Measurements from ENCODE around the gene RNF44. TPM values are rescaled to one million over a fixed set of nuclear protein-coding genes. Genes with fewer than 3 reads are reported as not detected.

Gene RNF44
- total RNA-seq, 3 donors from 2014 or later (not counting 1 experiment from before 2014, with no cell fraction given) = 297 to 394 (median 359) TPM

GRCh38 chr5:176573564-176574296 lies 36.5 kb upstream of the RNF44 start:
- no peak overlapping the region for H3K4me3 ChIP-seq (ENCODE audit: low read length)

DNA sequence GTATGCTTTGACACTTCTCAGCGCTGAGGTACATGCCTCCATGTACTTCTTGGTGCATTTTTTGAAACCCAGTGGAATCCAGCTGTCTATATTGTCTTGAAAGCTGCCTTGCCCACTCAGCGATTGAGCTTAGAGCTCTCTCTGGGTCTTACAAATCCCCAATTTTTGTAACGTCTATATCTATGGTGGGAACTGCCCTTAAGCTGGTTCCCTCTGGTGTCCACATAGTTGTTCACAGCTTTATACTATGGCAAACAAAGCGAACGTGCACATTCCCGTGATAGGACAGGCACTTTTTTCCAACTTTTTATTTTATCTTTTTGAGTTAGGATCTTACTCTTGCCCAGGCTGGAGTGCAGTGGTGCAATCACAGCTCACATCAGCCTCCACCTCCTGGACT lies 32.8 kb upstream of the RNF44 start:
- H3K9me3 Mint-ChIP-seq = no peaks in the 10 kb centered on the region
- ATAC-seq (no peak), DNase-seq (no peak)
- Histone ChIP-seq H3K4me1 (ENCODE audit: control insufficient read depth, insufficient read depth, low read length) (peaks cover 7% of the 10 kb centered on the region), H3K4me3 (ENCODE audit: low read length) (no peak overlapping the region), H3K27me3 (ENCODE audit: control insufficient read depth, insufficient read depth, low read length) (no peaks in the 10 kb centered on the region), H3K9me3 (ENCODE audit: control insufficient read depth, insufficient read depth, low read length) (no peaks in the 10 kb centered on the region), H3K27ac (ENCODE audit: low read length) (no peak overlapping the region), H3K36me3 (ENCODE audit: control insufficient read depth, insufficient read depth, low read length) (no peaks in the 10 kb centered on the region)
- H3K4me3 Mint-ChIP-seq = no peak overlapping the region
- peaks cover 0 to 12% of the 10 kb centered on the region in 2 donors for H3K4me1 Mint-ChIP-seq
- no peak overlapping the region for H3K27ac Mint-ChIP-seq
- no peaks in the 10 kb centered on the region for H3K36me3 Mint-ChIP-seq
- WGBS (ENCODE audit: insufficient coverage) = 65% methylated on average over 6 of the region's 6 CpGs
- TF ChIP-seq CTCF (IDR thresholded peaks at IDR 0.05) = no peak
- intact Hi-C loops (cut with micrococcal nuclease) = loop anchor here (10.0 kb wide), 1 partner anchor 845 kb away; no protein-coding TSS in a partner anchor
- peaks cover 0 to 13% of the 10 kb centered on the region in 2 donors for H3K27me3 Mint-ChIP-seq (ENCODE audit: low read depth in 2 of 2)

More at GRCh38 chr5:176573564-176574296, 36.5 kb upstream of the RNF44 start:
- peak; percentile 74 to 86 for DNase-seq
- no peak overlapping the region for H3K4me3 Mint-ChIP-seq
- peaks cover 0 to 12% of the 10 kb centered on the region in 2 donors for H3K4me1 Mint-ChIP-seq
- intact Hi-C loops (cut with micrococcal nuclease) = loop anchor here (2.0 to 10.0 kb wide), 2 partner anchors 385 to 849 kb away; no protein-coding TSS in a partner anchor
- H3K27me3 Mint-ChIP-seq (ENCODE audit: low read depth in 2 of 2) = peaks cover 0 to 10% of the 10 kb centered on the region in 2 donors
- peak; percentile 88 for TF ChIP-seq CTCF (IDR thresholded peaks at IDR 0.05)
- H3K9me3 Mint-ChIP-seq = no peaks in the 10 kb centered on the region
- no peaks in the 10 kb centered on the region for H3K36me3 Mint-ChIP-seq
- H3K36me3 ChIP-seq (ENCODE audit: control insufficient read depth, insufficient read depth, low read length) = no peaks in the 10 kb centered on the region
- H3K27ac ChIP-seq (ENCODE audit: low read length) = no peak overlapping the region
- H3K27me3 ChIP-seq (ENCODE audit: control insufficient read depth, insufficient read depth, low read length) = no peaks in the 10 kb centered on the region
- ATAC-seq = peak; percentile 78 to 93 (median 92)
- 39% methylated on average over 18 of the region's 18 CpGs for WGBS (ENCODE audit: insufficient coverage)
- H3K9me3 ChIP-seq (ENCODE audit: control insufficient read depth, insufficient read depth, low read length) = no peaks in the 10 kb centered on the region
- H3K27ac Mint-ChIP-seq = no peak overlapping the region
- peaks cover 7% of the 10 kb centered on the region for H3K4me1 ChIP-seq (ENCODE audit: control insufficient read depth, insufficient read depth, low read length)

DNA sequence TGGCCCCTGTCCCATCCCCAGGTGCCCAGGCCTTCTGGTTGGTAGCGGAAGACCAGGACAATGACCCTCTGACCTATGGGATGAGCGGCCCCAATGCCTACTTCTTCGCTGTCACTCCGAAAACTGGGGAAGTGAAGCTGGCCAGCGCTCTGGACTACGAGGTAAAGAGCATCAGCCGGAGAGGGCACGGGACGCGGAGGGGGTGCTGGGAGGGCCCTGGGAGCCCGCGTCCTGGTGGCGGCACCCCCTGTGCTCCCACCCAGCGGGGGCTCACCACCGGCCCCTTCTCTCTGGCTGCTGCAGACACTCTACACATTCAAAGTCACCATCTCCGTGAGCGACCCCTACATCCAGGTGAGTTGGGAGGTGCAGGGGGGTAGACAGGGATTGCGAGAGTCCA lies 31.5 kb upstream of the RNF44 start:
- Histone ChIP-seq H3K9me3 (ENCODE audit: control insufficient read depth, insufficient read depth, low read length) (no peaks in the 10 kb centered on the region), H3K4me3 (ENCODE audit: low read length) (no peak overlapping the region), H3K27ac (ENCODE audit: low read length) (no peak overlapping the region), H3K27me3 (ENCODE audit: control insufficient read depth, insufficient read depth, low read length) (no peaks in the 10 kb centered on the region), H3K36me3 (ENCODE audit: control insufficient read depth, insufficient read depth, low read length) (no peaks in the 10 kb centered on the region), H3K4me1 (ENCODE audit: control insufficient read depth, insufficient read depth, low read length) (peaks cover under 1% of the 10 kb centered on the region)
- Mint-ChIP-seq H3K27me3 (ENCODE audit: low read depth in 2 of 2) (peaks cover 0 to 13% of the 10 kb centered on the region in 2 donors), H3K4me1 (peaks cover 0 to 6% of the 10 kb centered on the region in 2 donors), H3K27ac (no peak overlapping the region), H3K9me3 (no peaks in the 10 kb centered on the region), H3K36me3 (no peaks in the 10 kb centered on the region), H3K4me3 (no peak overlapping the region)
- 80% methylated on average over 16 of the region's 18 CpGs for WGBS (ENCODE audit: insufficient coverage)
- ATAC-seq (no peak), DNase-seq (no peak)
- intact Hi-C loops (cut with micrococcal nuclease) = no loop called here
- TF ChIP-seq CTCF (IDR thresholded peaks at IDR 0.05) = no peak

All from natural killer cell (primary cell).